Activated CD8-positive, alpha-beta memory T cell treated with anti-CD3 and anti-CD28 coated beads, Interleukin-2, amount 50 U/mL, for 1 hour (primary cell): ENCODE results near the gene EFNA5.

Source experiments
- DNase-seq: peaks from one replicate; pipeline ENCODE4 v3.0.0-alpha.2; 2020; ENCODE audit errors: extremely low read depth

The EFNA5 gene

GRCh38 chr5:107639990-107640389 is 30.7 kb downstream of the EFNA5 start:
- DNase-seq = no peak

GRCh38 chr5:107636555-107636954 is 34.2 kb downstream of the EFNA5 start:
- DNase-seq = no peak

- DNase-seq = no peak
Observed at GRCh38 chr5:107636068-107636467, 34.7 kb downstream of the EFNA5 start.

GRCh38 chr5:107634981-107635848 is 35.5 kb downstream of the EFNA5 start:
- no peak for DNase-seq

GRCh38 chr5:107633171-107633901 is 37.4 kb downstream of the EFNA5 start:
- no peak for DNase-seq

- no peak for DNase-seq
Observed at GRCh38 chr5:107631805-107632362, 38.9 kb downstream of the EFNA5 start.

GRCh38 chr5:107630184-107630583 is 40.6 kb downstream of the EFNA5 start:
- no peak for DNase-seq

GRCh38 chr5:107624235-107624634 is 46.5 kb downstream of the EFNA5 start:
- no peak for DNase-seq

GRCh38 chr5:107621089-107621488 is 49.6 kb downstream of the EFNA5 start:
- DNase-seq = no peak

- DNase-seq = no peak
Observed at GRCh38 chr5:107619781-107620180, 51.0 kb downstream of the EFNA5 start.

GRCh38 chr5:107618242-107618641 is 52.5 kb downstream of the EFNA5 start:
- DNase-seq = no peak

- no peak for DNase-seq
Observed at GRCh38 chr5:107617052-107617451, 53.7 kb downstream of the EFNA5 start.

GRCh38 chr5:107616213-107616612 is 54.5 kb downstream of the EFNA5 start:
- no peak for DNase-seq

- DNase-seq = no peak
Observed at GRCh38 chr5:107615299-107615817, 55.4 kb downstream of the EFNA5 start.

- DNase-seq = no peak
Observed at GRCh38 chr5:107612541-107612940, 58.2 kb downstream of the EFNA5 start.

- DNase-seq = no peak
Observed at GRCh38 chr5:107610798-107611197, 59.9 kb downstream of the EFNA5 start.

- no peak for DNase-seq
Observed at GRCh38 chr5:107607671-107608345, 62.9 kb downstream of the EFNA5 start.

GRCh38 chr5:107607196-107607595 is 63.5 kb downstream of the EFNA5 start:
- DNase-seq = no peak

GRCh38 chr5:107605596-107606125 is 65.1 kb downstream of the EFNA5 start:
- no peak for DNase-seq

- no peak for DNase-seq
Observed at GRCh38 chr5:107604990-107605389, 65.7 kb downstream of the EFNA5 start.

- DNase-seq = no peak
Observed at GRCh38 chr5:107604146-107604910, 66.4 kb downstream of the EFNA5 start.
